T-cell (primary cell): ENCODE results near the gene EIF4G3. TPM values are rescaled to one million over a fixed set of nuclear protein-coding genes. Genes with fewer than 3 reads are reported as not detected.
A peak's percentile ranks its signal among the peaks of the same experiment; 100 is the strongest.

Experiments
- ATAC-seq, 4 experiments: fragments of 200-7000 bp in 3 of 4; fragments of 150-1000 bp in 1 of 4; cut with Tn5 transposase; replicated peaks in 1 of 4; 1 replicate in 3 of 4; 2 replicates in 1 of 4; pipeline ENCODE4 v1.10.0; 2021; ENCODE audit warnings: moderate library complexity in 3 of 4, mild to moderate bottlenecking in 2 of 4, moderate number of reproducible peaks in 1 of 4
- CTCF ChIA-PET, 2 donors: fragments of 300-600 bp; sonication (Branson Sonifier 250); formaldehyde crosslinking; loops; one replicate each; lab custom pipeline; 2022; ENCODE audit warnings: antibody characterized with exemption in 2 of 2; lab: Charles Lee
- POLR2A ChIA-PET, 2 donors: fragments of 300-600 bp; sonication (Branson Sonifier 250); formaldehyde crosslinking; loops; one replicate each; lab custom pipeline; 2022; ENCODE audit warnings: antibody characterized with exemption in 2 of 2; lab: Charles Lee
- DNase-seq, 35 experiments: peaks; one replicate each; pipeline versions ENCODE4 v3.0.0 to v3.0.0-alpha.2; 2013 to 2023
- H3K27ac ChIP-seq: one replicate; pipeline ENCODE4 v1.5.1; 2013; ENCODE audit warnings: low read length
- H3K27me3 ChIP-seq, 2 experiments: replicated peaks in 1 of 2; 1 replicate in 1 of 2; 2 replicates in 1 of 2; pipeline versions ENCODE4 v1.6.1 to v1.7.0; 2013; ENCODE audit warnings: low read length in 1 of 2, mixed read lengths in 1 of 2; ENCODE audit not compliant: control insufficient read depth in 2 of 2, insufficient read depth in 2 of 2; ENCODE audit errors: extremely low read depth in 1 of 2
- H3K36me3 ChIP-seq, 2 donors: 1 replicate in 1 of 2; 2 replicates in 1 of 2; pipeline versions ENCODE4 v1.6.1 to v1.7.0; 2013; ENCODE audit warnings: low read length in 1 of 2; ENCODE audit not compliant: control insufficient read depth in 2 of 2, insufficient read depth in 1 of 2; ENCODE audit errors: extremely low read depth in 1 of 2
- H3K4me1 ChIP-seq, 2 experiments: 1 replicate in 1 of 2; 2 replicates in 1 of 2; pipeline versions ENCODE4 v1.6.1 to v1.7.0; 2013; ENCODE audit warnings: low read length in 2 of 2, mixed read lengths in 1 of 2; ENCODE audit not compliant: insufficient read depth in 2 of 2, control insufficient read depth in 1 of 2; ENCODE audit errors: extremely low read depth in 1 of 2
- H3K4me3 ChIP-seq, 2 donors: 1 replicate in 1 of 2; 2 replicates in 1 of 2; pipeline versions ENCODE4 v1.5.1 to v1.7.0; 2013; ENCODE audit warnings: mild to moderate bottlenecking in 2 of 2, low read length in 1 of 2, moderate library complexity in 1 of 2; ENCODE audit not compliant: control insufficient read depth in 1 of 2; ENCODE audit errors: extremely low read depth in 1 of 2
- H3K9me3 ChIP-seq: 2 replicates; pipeline ENCODE4 v1.7.0; 2013
- H3K27ac Mint-ChIP-seq, 2 donors: one replicate each; pipeline ENCODE4 v1.8.0; 2020 to 2021; ENCODE audit warnings: mild to moderate bottlenecking in 2 of 2, mixed read lengths in 2 of 2
- H3K27me3 Mint-ChIP-seq, 2 donors: one replicate each; pipeline ENCODE4 v1.8.0; 2021 to 2022; ENCODE audit warnings: mixed read lengths in 2 of 2
- H3K36me3 Mint-ChIP-seq: one replicate; pipeline ENCODE4 v1.8.0; 2021; ENCODE audit warnings: mixed read lengths
- H3K4me1 Mint-ChIP-seq, 3 donors: one replicate each; pipeline ENCODE4 v1.8.0; 2020 to 2022; ENCODE audit warnings: mixed read lengths in 3 of 3, mild to moderate bottlenecking in 1 of 3
- H3K4me3 Mint-ChIP-seq, 3 donors: one replicate each; pipeline ENCODE4 v1.8.0; 2020 to 2022; ENCODE audit warnings: mild to moderate bottlenecking in 3 of 3, mixed read lengths in 3 of 3, moderate library complexity in 3 of 3
- H3K9me3 Mint-ChIP-seq, 3 donors: one replicate each; pipeline ENCODE4 v1.8.0; 2020 to 2022; ENCODE audit warnings: mixed read lengths in 3 of 3
- WGBS: methylation state at CpG from one replicate; pipeline ENCODE4 v1.1.5; 2013; ENCODE audit warnings: missing lambda C conversion rate; ENCODE audit not compliant: insufficient coverage; 5-methylcytosine and 5-hydroxymethylcytosine counted together
- total RNA-seq, 35 experiments: library from RNA in 6 of 35; stranded (reverse) in 6 of 35; fragments of 120-200 nt in 1 of 35; gene quantifications; one replicate each; pipeline versions ENCODE4 v1.2.1 to v1.2.4 and lab custom pipeline; 2013 to 2026

EIF4G3 gene, protein sequence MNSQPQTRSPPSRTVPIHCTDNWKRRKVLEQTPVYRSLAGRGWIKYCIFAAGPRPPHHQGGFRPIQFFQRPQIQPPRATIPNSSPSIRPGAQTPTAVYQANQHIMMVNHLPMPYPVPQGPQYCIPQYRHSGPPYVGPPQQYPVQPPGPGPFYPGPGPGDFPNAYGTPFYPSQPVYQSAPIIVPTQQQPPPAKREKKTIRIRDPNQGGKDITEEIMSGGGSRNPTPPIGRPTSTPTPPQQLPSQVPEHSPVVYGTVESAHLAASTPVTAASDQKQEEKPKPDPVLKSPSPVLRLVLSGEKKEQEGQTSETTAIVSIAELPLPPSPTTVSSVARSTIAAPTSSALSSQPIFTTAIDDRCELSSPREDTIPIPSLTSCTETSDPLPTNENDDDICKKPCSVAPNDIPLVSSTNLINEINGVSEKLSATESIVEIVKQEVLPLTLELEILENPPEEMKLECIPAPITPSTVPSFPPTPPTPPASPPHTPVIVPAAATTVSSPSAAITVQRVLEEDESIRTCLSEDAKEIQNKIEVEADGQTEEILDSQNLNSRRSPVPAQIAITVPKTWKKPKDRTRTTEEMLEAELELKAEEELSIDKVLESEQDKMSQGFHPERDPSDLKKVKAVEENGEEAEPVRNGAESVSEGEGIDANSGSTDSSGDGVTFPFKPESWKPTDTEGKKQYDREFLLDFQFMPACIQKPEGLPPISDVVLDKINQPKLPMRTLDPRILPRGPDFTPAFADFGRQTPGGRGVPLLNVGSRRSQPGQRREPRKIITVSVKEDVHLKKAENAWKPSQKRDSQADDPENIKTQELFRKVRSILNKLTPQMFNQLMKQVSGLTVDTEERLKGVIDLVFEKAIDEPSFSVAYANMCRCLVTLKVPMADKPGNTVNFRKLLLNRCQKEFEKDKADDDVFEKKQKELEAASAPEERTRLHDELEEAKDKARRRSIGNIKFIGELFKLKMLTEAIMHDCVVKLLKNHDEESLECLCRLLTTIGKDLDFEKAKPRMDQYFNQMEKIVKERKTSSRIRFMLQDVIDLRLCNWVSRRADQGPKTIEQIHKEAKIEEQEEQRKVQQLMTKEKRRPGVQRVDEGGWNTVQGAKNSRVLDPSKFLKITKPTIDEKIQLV (N-terminal part only)
- total RNA-seq = 10 to 100 TPM; 16.8 to 34.1 (median 20.8) TPM
- total RNA-seq (2013) = 24.0 TPM
- 23.3 to 99.7 (median 35.7) reads per million in 29 experiments for total RNA-seq (lab: John Stamatoyannopoulos, UW)

DNA sequence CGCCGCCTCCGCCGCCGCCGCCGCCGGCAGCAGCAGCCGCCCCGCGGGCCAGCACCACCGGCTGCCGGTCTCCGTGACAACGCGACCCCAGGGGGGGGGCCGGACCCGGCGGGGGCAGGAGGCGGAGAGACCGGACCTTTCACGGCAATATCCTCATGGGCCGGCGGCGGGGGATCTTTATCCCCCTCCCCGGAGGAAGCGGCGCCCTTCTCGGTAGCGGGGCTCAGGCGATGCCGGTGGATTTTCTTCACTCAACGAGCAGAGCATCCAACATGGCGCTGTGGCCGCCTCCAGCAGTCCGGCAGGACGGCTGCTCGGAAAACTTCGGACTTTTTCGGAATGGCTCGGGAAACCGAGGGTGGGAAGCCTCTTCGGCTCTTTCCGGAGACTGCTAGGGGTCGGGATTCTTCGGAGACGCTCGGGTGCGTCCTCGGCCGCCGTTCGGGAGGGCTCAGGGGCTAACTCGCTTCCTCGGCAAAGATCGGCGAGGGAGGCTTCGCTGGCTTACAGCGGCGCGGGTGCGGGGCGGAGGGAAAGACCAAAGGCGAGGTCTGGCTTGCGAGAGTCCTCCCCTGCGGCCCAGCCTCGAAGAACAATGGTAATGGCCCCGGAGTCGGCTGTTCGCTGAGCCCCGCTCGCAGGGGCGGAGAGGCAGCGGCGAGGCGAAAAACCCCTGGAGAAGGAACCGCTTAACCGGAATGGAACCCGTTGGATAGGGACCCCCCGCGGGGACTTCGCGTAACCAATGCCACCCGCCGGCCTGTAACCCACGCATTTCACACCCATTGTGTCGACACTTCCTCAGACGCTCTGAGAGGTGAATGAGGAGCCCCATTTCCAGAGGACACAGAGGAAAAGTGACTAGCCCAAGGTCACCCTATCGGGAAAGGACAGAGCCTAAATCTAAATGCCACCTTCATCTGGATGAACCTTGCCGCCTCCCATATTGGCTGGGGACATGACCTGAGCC is at the start of gene EIF4G3:
TSS of gene EIF4G3 (minus strand) at position 312 of the 970 bp plus-strand sequence. CDS start 174,155 bp downstream, outside the sequence.
- Mint-ChIP-seq H3K4me1 (peaks cover 22 to 24% (median 22%) of the 10 kb centered on the region in 3 donors), H3K9me3 (no peaks in the 10 kb centered on the region), H3K36me3 (no peaks in the 10 kb centered on the region), H3K27ac (peak within 1 kb of the TSS; percentile 83 to 85), H3K4me3 (peak within 1 kb of the TSS; percentile 85 to 91 (median 87)), H3K27me3 (no peaks in the 10 kb centered on the region)
- ChIA-PET POLR2A (no interaction called here), CTCF (no interaction called here)
- Histone ChIP-seq H3K27ac (peak within 1 kb of the TSS; percentile 90), H3K27me3 (peaks cover 0 to 5% of the 10 kb centered on the region in 2 experiments), H3K4me3 (peak within 1 kb of the TSS; percentile 90 to 94), H3K4me1 (peaks cover 13 to 14% of the 10 kb centered on the region in 2 experiments), H3K36me3 (no peaks in the 10 kb centered on the region), H3K9me3 (no peaks in the 10 kb centered on the region)
- DNase-seq (peak; percentile 95 to 100 (median 99)), ATAC-seq (peak; percentile 92 to 97 (median 96))
- 4% methylated on average over 79 of the region's 90 CpGs for WGBS

GRCh38 chr1:21225065-21225464 is 48.4 kb upstream of the EIF4G3 start:
- Histone ChIP-seq H3K27ac (no peak overlapping the region), H3K4me1 (no peaks in the 10 kb centered on the region), H3K9me3 (no peaks in the 10 kb centered on the region), H3K4me3 (no peak overlapping the region), H3K36me3 (peaks cover 8 to 65% of the 10 kb centered on the region in 2 donors), H3K27me3 (no peaks in the 10 kb centered on the region)
- POLR2A ChIA-PET = no interaction called here
- 98% methylated on average over 29 of the region's 33 CpGs for WGBS
- no peak overlapping the region for H3K4me3 Mint-ChIP-seq
- H3K4me1 Mint-ChIP-seq = no peaks in the 10 kb centered on the region
- no peak for DNase-seq
- no peaks in the 10 kb centered on the region for H3K27me3 Mint-ChIP-seq
- CTCF ChIA-PET = interaction anchor here in 1 of 2 donors (0.6 kb wide), 1 partner anchor 48 kb away, joined by 5 read pairs; no protein-coding TSS in a partner anchor
- no peak overlapping the region for H3K27ac Mint-ChIP-seq
- peaks cover 44% of the 10 kb centered on the region for H3K36me3 Mint-ChIP-seq
- no peaks in the 10 kb centered on the region for H3K9me3 Mint-ChIP-seq
- ATAC-seq = no peak

DNA sequence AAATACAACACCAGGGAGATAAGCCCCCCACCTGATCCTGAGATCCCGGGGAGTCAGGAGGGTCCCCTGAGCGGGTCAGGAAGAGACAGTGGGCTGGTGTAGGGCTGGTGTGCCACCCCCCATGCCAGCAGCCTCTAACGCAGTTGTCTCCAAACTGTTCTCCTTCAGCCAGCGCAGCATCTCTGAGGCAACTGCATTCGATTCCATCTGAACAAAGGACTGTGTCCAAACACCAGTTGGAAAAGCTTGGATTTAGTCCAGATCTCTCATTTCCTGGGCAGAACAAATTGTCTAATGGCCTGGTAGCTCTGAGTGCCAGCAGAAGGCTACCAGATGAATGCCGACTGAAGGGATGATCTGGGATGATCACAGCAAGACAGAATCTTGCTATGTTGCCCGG is 44.1 kb upstream of the EIF4G3 start:
- peaks cover 0 to 4% (median 3%) of the 10 kb centered on the region in 3 donors for H3K4me1 Mint-ChIP-seq
- H3K9me3 Mint-ChIP-seq = no peaks in the 10 kb centered on the region
- ATAC-seq = no peak
- no peak for DNase-seq
- H3K27me3 Mint-ChIP-seq = no peaks in the 10 kb centered on the region
- no peak overlapping the region for H3K4me3 Mint-ChIP-seq
- no peaks in the 10 kb centered on the region for H3K27me3 ChIP-seq
- H3K36me3 ChIP-seq = peaks cover 21 to 59% of the 10 kb centered on the region in 2 donors
- peaks cover 31% of the 10 kb centered on the region for H3K36me3 Mint-ChIP-seq
- H3K27ac Mint-ChIP-seq = no peak overlapping the region
- H3K4me1 ChIP-seq = peaks cover 0 to 2% of the 10 kb centered on the region in 2 experiments
- ChIA-PET CTCF (no interaction called here), POLR2A (no interaction called here)
- H3K9me3 ChIP-seq = no peaks in the 10 kb centered on the region
- WGBS = 97% methylated on average over 6 of the region's 7 CpGs
- no peak overlapping the region for H3K4me3 ChIP-seq
- no peak overlapping the region for H3K27ac ChIP-seq

GRCh38 chr1:21219674-21220073 is 43.0 kb upstream of the EIF4G3 start:
- H3K27ac ChIP-seq = no peak overlapping the region
- H3K9me3 Mint-ChIP-seq = no peaks in the 10 kb centered on the region
- H3K27me3 ChIP-seq = no peaks in the 10 kb centered on the region
- POLR2A ChIA-PET = no interaction called here
- ATAC-seq (no peak), DNase-seq (no peak)
- no peak overlapping the region for H3K4me3 ChIP-seq
- H3K36me3 ChIP-seq = peaks cover 21 to 48% of the 10 kb centered on the region in 2 donors
- peaks cover 0 to 2% of the 10 kb centered on the region in 2 experiments for H3K4me1 ChIP-seq
- H3K36me3 Mint-ChIP-seq = peaks cover 26% of the 10 kb centered on the region
- CTCF ChIA-PET = no interaction called here
- no peak overlapping the region for H3K27ac Mint-ChIP-seq
- 97% methylated on average over 21 of the region's 21 CpGs for WGBS
- no peak overlapping the region for H3K4me3 Mint-ChIP-seq
- no peaks in the 10 kb centered on the region for H3K27me3 Mint-ChIP-seq
- H3K9me3 ChIP-seq = no peaks in the 10 kb centered on the region
- H3K4me1 Mint-ChIP-seq = peaks cover 0 to 4% (median 3%) of the 10 kb centered on the region in 3 donors

- DNase-seq (peak in 20 of 35 experiments; percentile 3 to 41 (median 15)), ATAC-seq (peak in 2 of 4 experiments; percentile 44 to 49)
- H3K27ac ChIP-seq = no peak overlapping the region
- Mint-ChIP-seq H3K27me3 (no peaks in the 10 kb centered on the region), H3K27ac (peak overlapping the region in 1 of 2 donors; percentile 11), H3K4me3 (no peak overlapping the region), H3K9me3 (no peaks in the 10 kb centered on the region), H3K36me3 (peaks cover 15% of the 10 kb centered on the region), H3K4me1 (peaks cover 0 to 4% (median 3%) of the 10 kb centered on the region in 3 donors)
- WGBS = 98% methylated on average over 13 of the region's 20 CpGs
- no peak overlapping the region for H3K4me3 ChIP-seq
- H3K9me3 ChIP-seq = no peaks in the 10 kb centered on the region
- no peaks in the 10 kb centered on the region for H3K27me3 ChIP-seq
- peaks cover 0 to 2% of the 10 kb centered on the region in 2 experiments for H3K4me1 ChIP-seq
- ChIA-PET CTCF (interaction anchor here in 1 of 2 donors (0.6 to 0.9 kb wide), 3 partner anchors 11 to 152 kb away, joined by 3 to 4 read pairs (median 3); no protein-coding TSS in a partner anchor), POLR2A (no interaction called here)
- H3K36me3 ChIP-seq = peaks cover 17 to 37% of the 10 kb centered on the region in 2 donors
Observed at GRCh38 chr1:21217812-21218596, 41.3 kb upstream of the EIF4G3 start.
